Ovary (tissue), 9 donors: Measurements from ENCODE around the gene NR2F1. TPM values are rescaled to one million over a fixed set of nuclear protein-coding genes. Genes with fewer than 3 reads are reported as not detected.

Experiments used
- DNase-seq, 5 donors: peaks; one replicate each; pipeline ENCODE4 v3.0.0-alpha.2; 2019 to 2020
- H3K27ac ChIP-seq, 2 donors: fragments of 200-600 bp; one replicate each; pipeline versions ENCODE4 v1.5.1 to v1.8.0; 2019 to 2022
- H3K27me3 ChIP-seq: fragments of 200-600 bp; one replicate; pipeline ENCODE4 v1.8.0; 2022
- H3K36me3 ChIP-seq: fragments of 200-600 bp; sonication (generic); one replicate; pipeline ENCODE4 v1.5.1; 2019
- H3K4me1 ChIP-seq: one replicate; pipeline ENCODE4 v1.8.1; 2013; ENCODE audit warnings: mild to moderate bottlenecking, moderate library complexity; ENCODE audit not compliant: insufficient read depth
- H3K4me3 ChIP-seq: fragments of 200-600 bp; sonication (generic); one replicate; pipeline ENCODE4 v1.5.1; 2017
- H3K9me3 ChIP-seq, 2 donors: fragments of 200-600 bp in 1 of 2; sonication (generic) in 1 of 2; one replicate each; pipeline versions ENCODE4 v1.5.1 to v1.8.1; 2013 to 2019; ENCODE audit warnings: mild to moderate bottlenecking in 1 of 2, moderate library complexity in 1 of 2
- EP300 ChIP-seq: sonication (generic); formaldehyde crosslinking; IDR thresholded peaks from one replicate; pipeline ENCODE4 v1.6.1; 2017; ENCODE audit warnings: antibody characterized with exemption
- POLR2A ChIP-seq: fragments of 450-650 bp; IDR thresholded peaks from one replicate; pipeline ENCODE4 v1.6.1; 2017; ENCODE audit warnings: antibody characterized with exemption, mild to moderate bottlenecking, moderate library complexity
- WGBS, 3 donors: extraction: QIAGEN DNeasy Blood & Tissue Kit in 1 of 3; methylation state at CpG; one replicate each; pipeline versions ENCODE4 v1.1.5 to v1.1.7; 2013 to 2017; 5-methylcytosine and 5-hydroxymethylcytosine counted together
- intact Hi-C, 4 donors: fragments of 100-400 bp; cut with DNase I; formaldehyde crosslinking; loops; one replicate each; pipeline versions ENCODE4 v1.11.0 to v1.15.1; 2022 to 2023
- polyA plus RNA-seq, 2 donors: library from polyadenylated mRNA; stranded (reverse); fragments of 200-250 nt in 1 of 2; fragments of 350-450 nt in 1 of 2; fragmentation: Illumina TruSeq in 1 of 2; extraction: RNeasy Lipid Tissue Mini Kit (QIAGEN cat#74804) in 1 of 2; gene quantifications; one replicate each; pipeline ENCODE4 v1.2.3, GENCODE V29; 2013 to 2014
- total RNA-seq, 7 donors: library from RNA; depleted of rRNA in 2 of 7; stranded (reverse); fragments of >200 nt in 2 of 7; fragmentation: NEBNext Ultra II Directional in 3 of 7; extraction: Animal tissue kit (Norgen Biotek cat#: 25700) in 3 of 7; gene quantifications; one replicate each; pipeline versions ENCODE4 v1.1.0 to v1.2.4, GENCODE V29; 2016 to 2023
- TF ChIP-seq, protein P1 (sequence below), 3 donors: fragments of 450-650 bp in 2 of 3; fragments of 200-600 bp in 1 of 3; IDR thresholded peaks; one replicate each; pipeline versions ENCODE4 v1.5.1 to v1.8.0; 2016 to 2022; ENCODE audit warnings: antibody characterized with exemption in 3 of 3, mild to moderate bottlenecking in 1 of 3
- donor health status: DM: no; HTN: no; CAD: no; lungs with moderate emphysema.
- donor health status: DM: no; HTN: no; CAD: no.
- donor health status: Bipolar disorder and iron deficiency.
- donor health status: DM: yes; HTN: yes; CAD: no.
- donor health status: DM: no; HTN: no; CAD: no.
- donor health status: DM: yes; HTN: yes; CAD: no.

The NR2F1 gene
- total and polyA plus RNA-seq, 9 donors = 47.6 to 179 (median 71.5) TPM

DNA sequence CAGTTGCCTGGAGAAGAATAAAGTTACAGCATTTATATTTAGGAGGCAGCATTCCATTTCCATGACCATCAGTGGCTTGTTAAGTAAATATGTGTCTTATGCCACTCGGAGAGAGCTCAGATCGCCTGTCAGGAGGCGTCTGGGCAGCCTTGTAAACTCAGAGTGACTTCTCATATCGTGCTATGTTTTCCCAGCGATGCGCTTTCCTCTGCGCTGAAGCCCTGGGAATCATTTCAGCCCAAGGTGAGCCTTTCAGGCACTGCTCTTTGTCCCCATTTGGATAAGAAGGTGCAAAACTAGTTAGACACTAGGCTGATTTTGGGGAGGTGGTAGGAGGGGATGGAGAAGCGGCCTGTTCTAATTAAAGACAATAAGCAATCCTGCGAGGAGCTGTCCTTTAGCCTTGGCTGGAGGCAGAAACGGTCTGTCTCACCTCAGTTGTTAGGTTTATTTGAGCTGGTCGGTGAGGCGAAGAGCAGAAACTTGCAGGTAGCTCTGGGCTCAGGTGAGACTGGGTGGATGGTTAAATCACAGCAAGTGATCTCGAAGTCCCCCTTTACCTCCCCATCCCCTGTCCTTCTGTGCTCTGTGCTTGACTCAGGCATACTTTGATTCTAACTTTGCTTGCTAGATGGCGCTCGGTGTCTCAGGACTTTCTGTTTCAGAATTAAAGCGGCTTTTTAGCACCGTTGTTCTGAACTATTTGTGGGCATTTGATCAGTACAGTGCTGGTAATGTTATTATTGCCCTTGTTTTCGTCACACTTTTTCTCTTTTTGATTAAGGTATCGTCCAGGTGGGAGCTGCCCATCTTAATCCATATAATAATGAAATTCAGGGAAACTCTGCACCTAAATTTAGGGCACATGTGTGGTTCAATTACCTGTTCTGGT lies 24.6 kb downstream of the NR2F1 start:
- no peak overlapping the region for H3K4me3 ChIP-seq
- intact Hi-C loops = no loop called here
- H3K9me3 ChIP-seq = no peaks in the 10 kb centered on the region
- H3K4me1 ChIP-seq = peaks cover 5% of the 10 kb centered on the region
- no peak for TF ChIP-seq EP300
- no peak for TF ChIP-seq POLR2A
- TF ChIP-seq, protein P1, sequence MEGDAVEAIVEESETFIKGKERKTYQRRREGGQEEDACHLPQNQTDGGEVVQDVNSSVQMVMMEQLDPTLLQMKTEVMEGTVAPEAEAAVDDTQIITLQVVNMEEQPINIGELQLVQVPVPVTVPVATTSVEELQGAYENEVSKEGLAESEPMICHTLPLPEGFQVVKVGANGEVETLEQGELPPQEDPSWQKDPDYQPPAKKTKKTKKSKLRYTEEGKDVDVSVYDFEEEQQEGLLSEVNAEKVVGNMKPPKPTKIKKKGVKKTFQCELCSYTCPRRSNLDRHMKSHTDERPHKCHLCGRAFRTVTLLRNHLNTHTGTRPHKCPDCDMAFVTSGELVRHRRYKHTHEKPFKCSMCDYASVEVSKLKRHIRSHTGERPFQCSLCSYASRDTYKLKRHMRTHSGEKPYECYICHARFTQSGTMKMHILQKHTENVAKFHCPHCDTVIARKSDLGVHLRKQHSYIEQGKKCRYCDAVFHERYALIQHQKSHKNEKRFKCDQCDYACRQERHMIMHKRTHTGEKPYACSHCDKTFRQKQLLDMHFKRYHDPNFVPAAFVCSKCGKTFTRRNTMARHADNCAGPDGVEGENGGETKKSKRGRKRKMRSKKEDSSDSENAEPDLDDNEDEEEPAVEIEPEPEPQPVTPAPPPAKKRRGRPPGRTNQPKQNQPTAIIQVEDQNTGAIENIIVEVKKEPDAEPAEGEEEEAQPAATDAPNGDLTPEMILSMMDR (IDR thresholded peaks at IDR 0.05) = no peak
- H3K27me3 ChIP-seq = no peaks in the 10 kb centered on the region
- peak in 1 of 5 donors; percentile 21 for DNase-seq
- H3K27ac ChIP-seq = no peak overlapping the region
- WGBS, 3 donors = 29 to 39% (median 32%) methylated on average over 19 of the region's 19 CpGs
- no peaks in the 10 kb centered on the region for H3K36me3 ChIP-seq

DNA sequence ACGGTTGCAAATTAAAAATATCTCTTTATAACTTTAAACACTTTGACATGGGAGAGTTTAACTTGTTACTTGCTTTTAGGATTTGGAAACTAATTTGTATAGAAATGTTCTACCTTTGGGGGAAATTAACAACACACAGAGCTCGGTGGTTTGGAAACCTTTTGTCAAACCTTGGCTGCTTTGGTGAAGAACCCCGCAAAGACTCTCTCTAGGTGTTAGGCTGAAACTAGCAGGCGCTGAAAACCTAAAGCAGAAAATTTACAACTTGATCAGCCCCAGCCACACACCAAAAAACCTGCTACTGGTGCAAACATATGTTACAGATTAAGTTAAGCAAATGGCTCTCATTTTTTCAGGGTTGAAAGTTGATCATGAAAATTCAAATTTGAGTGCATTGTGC lies 25.8 kb downstream of the NR2F1 start:
- no peak overlapping the region for H3K4me3 ChIP-seq
- H3K4me1 ChIP-seq = peaks cover 4% of the 10 kb centered on the region
- 55 to 68% (median 60%) methylated on average over 4 of the region's 4 CpGs for WGBS, 3 donors
- no peak overlapping the region for H3K27ac ChIP-seq
- no peaks in the 10 kb centered on the region for H3K36me3 ChIP-seq
- H3K27me3 ChIP-seq = no peaks in the 10 kb centered on the region
- TF ChIP-seq EP300 (no peak), POLR2A (no peak)
- TF ChIP-seq, protein P1 (IDR thresholded peaks at IDR 0.05) = no peak
- intact Hi-C loops = no loop called here
- DNase-seq = no peak
- no peaks in the 10 kb centered on the region for H3K9me3 ChIP-seq

DNA sequence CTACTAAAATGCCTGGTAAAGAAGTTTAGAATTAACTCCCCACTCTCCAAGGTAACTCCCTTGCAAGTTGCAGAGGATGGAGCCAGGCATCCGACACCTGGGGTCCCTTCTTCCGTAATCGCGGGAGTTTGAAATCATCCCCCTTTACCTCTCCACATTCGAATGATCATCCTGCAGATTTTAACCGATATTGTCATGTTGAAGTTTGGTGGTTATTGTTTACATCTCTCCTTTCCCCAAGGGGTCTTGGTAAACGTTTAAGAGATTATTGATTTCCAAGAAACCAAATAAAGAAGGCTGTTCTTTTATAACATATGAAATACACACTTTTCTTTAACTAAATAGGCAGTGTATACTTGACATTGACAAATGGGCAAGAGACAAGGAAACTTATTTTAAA lies 26.7 kb downstream of the NR2F1 start:
- Histone ChIP-seq H3K36me3 (no peaks in the 10 kb centered on the region), H3K27me3 (no peaks in the 10 kb centered on the region), H3K4me3 (no peak overlapping the region), H3K4me1 (peaks cover 2% of the 10 kb centered on the region), H3K9me3 (no peaks in the 10 kb centered on the region), H3K27ac (no peak overlapping the region)
- no peak for DNase-seq
- TF ChIP-seq POLR2A (no peak), EP300 (no peak)
- TF ChIP-seq, protein P1 (IDR thresholded peaks at IDR 0.05) = no peak
- intact Hi-C loops = no loop called here
- 26 to 32% (median 30%) methylated on average over 7 of the region's 7 CpGs for WGBS, 3 donors

DNA sequence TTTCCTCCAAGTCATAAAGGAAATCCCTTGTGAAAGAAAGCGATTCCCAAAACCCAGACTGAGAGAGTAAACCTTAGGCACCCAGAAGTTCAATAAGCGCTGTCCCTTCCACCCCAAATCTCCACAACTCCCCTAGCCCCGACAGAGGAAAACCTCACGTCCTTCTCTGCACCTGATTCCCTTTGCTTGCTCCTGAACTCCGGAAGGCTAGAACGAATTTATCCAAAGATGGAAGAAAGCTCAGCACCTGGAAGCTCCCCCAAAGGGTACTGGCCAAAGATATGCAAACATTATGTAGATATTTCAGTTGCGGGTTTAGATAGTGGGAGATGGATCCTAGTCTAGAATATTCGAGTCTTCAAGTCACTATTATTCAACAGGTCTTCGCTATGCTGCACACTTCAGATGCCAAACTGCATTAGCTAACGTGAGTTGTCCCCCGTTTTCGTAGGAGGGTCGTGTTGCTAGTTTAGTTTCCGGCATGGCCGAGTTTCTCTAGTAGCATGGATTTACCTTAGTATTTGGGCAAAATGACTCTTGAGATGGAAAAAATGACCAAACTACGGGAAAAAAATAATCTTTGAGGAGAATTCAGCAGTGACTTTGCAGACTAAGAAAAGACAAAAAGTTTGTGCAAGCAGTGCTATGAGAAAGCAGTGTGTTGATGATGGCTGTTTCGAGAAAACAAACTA lies 27.7 kb downstream of the NR2F1 start:
- WGBS, 3 donors = 19 to 25% (median 23%) methylated on average over 17 of the region's 17 CpGs
- H3K36me3 ChIP-seq = no peaks in the 10 kb centered on the region
- H3K9me3 ChIP-seq = no peaks in the 10 kb centered on the region
- H3K4me3 ChIP-seq = no peak overlapping the region
- intact Hi-C loops = no loop called here
- no peak overlapping the region for H3K27ac ChIP-seq
- no peak for DNase-seq
- no peaks in the 10 kb centered on the region for H3K27me3 ChIP-seq
- peaks cover 2% of the 10 kb centered on the region for H3K4me1 ChIP-seq
- TF ChIP-seq, protein P1 (IDR thresholded peaks at IDR 0.05) = no peak
- TF ChIP-seq POLR2A (no peak), EP300 (no peak)
